B cell (primary cell): Measurements from ENCODE around the gene POLR2A. TPM values are rescaled to one million over a fixed set of nuclear protein-coding genes. Genes with fewer than 3 reads are reported as not detected.

ENCODE experiments used
- ATAC-seq: fragments of 200-7000 bp; cut with Tn5 transposase; one replicate; pipeline ENCODE4 v1.10.0; 2021; ENCODE audit warnings: low read depth, mild to moderate bottlenecking, moderate number of reproducible peaks, moderate library complexity
- CTCF ChIA-PET: fragments of 350-600 bp; sonication (Branson Sonifier 250); formaldehyde crosslinking; loops from one replicate; lab custom pipeline; 2021; ENCODE audit warnings: antibody characterized with exemption, inconsistent platforms; lab: Charles Lee
- POLR2A ChIA-PET: fragments of 350-600 bp; sonication (Branson Sonifier 250); formaldehyde crosslinking; loops from one replicate; lab custom pipeline; 2021; ENCODE audit warnings: antibody characterized with exemption; lab: Charles Lee
- DNase-seq: peaks from one replicate; pipeline ENCODE4 v3.0.0; 2013
- H2AFZ ChIP-seq: 2 replicates; pipeline ENCODE4 v1.6.1; 2012; ENCODE audit warnings: mild to moderate bottlenecking, low read depth, low read length; ENCODE audit not compliant: insufficient read depth, poor library complexity, severe bottlenecking
- H3K27ac ChIP-seq, 2 donors: 1 replicate in 1 of 2; 2 replicates in 1 of 2; pipeline ENCODE4 v1.5.1; 2012 to 2013; ENCODE audit warnings: low read length in 2 of 2, mild to moderate bottlenecking in 2 of 2, moderate library complexity in 1 of 2
- H3K27me3 ChIP-seq, 4 experiments: fragments of 200-600 bp in 1 of 4; sonication (generic) in 1 of 4; replicated peaks in 1 of 4; 1 replicate in 2 of 4; 2 replicates in 2 of 4; pipeline versions ENCODE4 v1.6.1 to v1.7.0; 2013 to 2016; ENCODE audit warnings: low read length in 3 of 4, mild to moderate bottlenecking in 2 of 4, mixed read lengths in 1 of 4, moderate library complexity in 1 of 4; ENCODE audit not compliant: insufficient read depth in 4 of 4, control insufficient read depth in 3 of 4; ENCODE audit errors: control extremely low read depth in 1 of 4
- H3K36me3 ChIP-seq, 2 experiments: replicated peaks in 1 of 2; 1 replicate in 1 of 2; 2 replicates in 1 of 2; pipeline versions ENCODE4 v1.6.1 to v1.7.1; 2013; ENCODE audit warnings: low read length in 1 of 2; ENCODE audit not compliant: insufficient read depth in 2 of 2, control insufficient read depth in 1 of 2; ENCODE audit errors: control extremely low read depth in 1 of 2, extremely low read depth in 1 of 2
- H3K4me1 ChIP-seq, 2 donors: fragments of 200-600 bp in 1 of 2; sonication (generic) in 1 of 2; 1 replicate in 1 of 2; 2 replicates in 1 of 2; pipeline versions ENCODE4 v1.5.1 to v1.6.1; 2013 to 2017; ENCODE audit warnings: low read length in 2 of 2; ENCODE audit not compliant: control insufficient read depth in 2 of 2, insufficient read depth in 2 of 2
- H3K4me2 ChIP-seq: replicated peaks from 2 replicates; pipeline ENCODE3; 2012; ENCODE audit warnings: mild to moderate bottlenecking, low read depth, low read length; ENCODE audit not compliant: poor library complexity, severe bottlenecking
- H3K4me3 ChIP-seq, 5 experiments: fragments of 200-600 bp in 1 of 5; sonication (generic) in 1 of 5; 1 replicate in 3 of 5; 2 replicates in 2 of 5; pipeline versions ENCODE4 v1.5.1 to v1.7.0; 2011 to 2016; ENCODE audit warnings: low read length in 4 of 5, mild to moderate bottlenecking in 4 of 5, low read depth in 2 of 5, control low read depth in 1 of 5, moderate library complexity in 1 of 5; ENCODE audit not compliant: insufficient read depth in 1 of 5; ENCODE audit errors: control extremely low read depth in 1 of 5, extremely low read depth in 1 of 5
- H3K79me2 ChIP-seq: fragments of 200-600 bp; sonication (generic); one replicate; pipeline ENCODE4 v1.6.0; 2016; ENCODE audit warnings: low read length; ENCODE audit not compliant: control insufficient read depth, insufficient read depth
- H3K9ac ChIP-seq: fragments of 200-600 bp; sonication (generic); 2 replicates; pipeline ENCODE4 v1.6.1; 2017; ENCODE audit warnings: mild to moderate bottlenecking, low read length, moderate library complexity
- H3K9me3 ChIP-seq, 3 donors: one replicate each; pipeline versions ENCODE4 v1.6.1 to v1.7.1; 2013; ENCODE audit warnings: low read length in 2 of 3; ENCODE audit not compliant: control insufficient read depth in 2 of 3, insufficient read depth in 1 of 3; ENCODE audit errors: control extremely low read depth in 1 of 3
- H4K20me1 ChIP-seq: 2 replicates; pipeline ENCODE4 v1.6.0; 2012; ENCODE audit warnings: mild to moderate bottlenecking, low read length; ENCODE audit not compliant: insufficient read depth, control insufficient read depth, poor library complexity, severe bottlenecking
- H3K27ac Mint-ChIP-seq: one replicate; pipeline ENCODE4 v1.8.0; 2021; ENCODE audit warnings: mixed read lengths
- H3K27me3 Mint-ChIP-seq: one replicate; pipeline ENCODE4 v1.8.0; 2021; ENCODE audit warnings: mixed read lengths
- H3K4me1 Mint-ChIP-seq: one replicate; pipeline ENCODE4 v1.8.0; 2021; ENCODE audit warnings: mixed read lengths
- H3K4me3 Mint-ChIP-seq: one replicate; pipeline ENCODE4 v1.8.0; 2021; ENCODE audit warnings: mixed read lengths
- H3K9me3 Mint-ChIP-seq: one replicate; pipeline ENCODE4 v1.8.0; 2022; ENCODE audit warnings: mixed read lengths; ENCODE audit not compliant: insufficient read depth
- EZH2 ChIP-seq: IDR thresholded peaks from 2 replicates; pipeline ENCODE4 v1.6.1; 2012; ENCODE audit warnings: borderline replicate concordance, low read depth, mild to moderate bottlenecking, moderate library complexity, low read length; ENCODE audit not compliant: insufficient read depth, poor library complexity, severe bottlenecking
- WGBS: methylation state at CpG from one replicate; pipeline ENCODE4 v1.1.5; 2013; ENCODE audit warnings: missing lambda C conversion rate; ENCODE audit not compliant: insufficient coverage; 5-methylcytosine and 5-hydroxymethylcytosine counted together
- intact Hi-C: fragments of 100-400 bp; cut with micrococcal nuclease; formaldehyde crosslinking; loops from one replicate; pipeline ENCODE4 v1.10.0; 2022
- polyA plus RNA-seq: library from polyadenylated mRNA; depleted of rRNA; stranded (reverse); fragments of >200 nt; gene quantifications from 2 replicates; pipeline ENCODE4 v1.2.3, GENCODE V29; 2012
- total RNA-seq, 2 donors: library from RNA; stranded (reverse); fragments of 120-200 nt in 1 of 2; gene quantifications; 1 replicate in 1 of 2; 2 replicates in 1 of 2; pipeline versions ENCODE4 v1.2.3 to v1.2.4, GENCODE V29; 2013 to 2022
- TF ChIP-seq, protein P1 (sequence below): fragments of 200-600 bp; IDR thresholded peaks from one replicate; pipeline ENCODE4 v1.8.0; 2022; ENCODE audit warnings: antibody characterized with exemption, mild to moderate bottlenecking

The POLR2A gene
- total and polyA plus RNA-seq, 2 donors (not counting 1 experiment from before 2014, with no cell fraction given): 56.5 to 225 TPM

DNA sequence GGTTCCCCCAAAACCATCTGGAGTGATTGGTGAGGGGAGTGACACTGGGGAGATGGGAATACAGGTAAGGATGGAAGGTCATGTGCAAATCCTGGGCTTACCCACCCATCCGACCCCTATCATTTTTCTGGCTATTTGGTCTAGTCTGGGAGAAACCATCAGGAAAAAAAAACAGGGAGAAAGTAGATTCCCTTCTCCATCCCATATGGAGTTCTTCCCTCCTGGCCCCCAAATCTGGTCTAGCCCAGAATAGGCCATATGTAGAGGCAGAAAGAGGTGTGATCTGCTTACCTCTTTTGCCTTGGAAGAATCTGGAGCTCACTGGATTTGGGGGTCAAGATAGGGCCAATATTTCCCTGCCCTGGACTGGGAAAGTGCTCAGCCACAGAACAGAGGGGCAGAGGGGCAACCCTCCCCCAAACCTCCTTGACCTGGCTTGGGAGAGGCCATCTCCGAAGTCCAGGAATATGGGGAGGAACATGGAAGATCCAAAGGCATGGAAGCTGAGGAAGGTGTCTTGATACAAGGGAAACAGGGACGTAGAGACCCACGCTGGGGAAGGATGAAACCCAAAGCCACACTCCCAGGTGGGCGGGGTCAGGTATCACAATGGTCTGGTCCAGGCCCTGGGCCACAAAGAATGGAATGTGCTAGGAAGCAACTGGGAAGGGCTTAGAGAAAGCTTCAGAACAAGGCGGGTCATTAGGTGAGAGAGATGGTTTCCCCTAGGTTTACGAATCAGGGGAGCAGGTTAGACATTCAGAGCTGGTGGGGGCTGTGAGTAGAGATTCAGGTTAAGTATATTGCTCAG lies 23.1 kb upstream of the POLR2A start:
- TF ChIP-seq EZH2: no peak
- TF ChIP-seq, protein P1, sequence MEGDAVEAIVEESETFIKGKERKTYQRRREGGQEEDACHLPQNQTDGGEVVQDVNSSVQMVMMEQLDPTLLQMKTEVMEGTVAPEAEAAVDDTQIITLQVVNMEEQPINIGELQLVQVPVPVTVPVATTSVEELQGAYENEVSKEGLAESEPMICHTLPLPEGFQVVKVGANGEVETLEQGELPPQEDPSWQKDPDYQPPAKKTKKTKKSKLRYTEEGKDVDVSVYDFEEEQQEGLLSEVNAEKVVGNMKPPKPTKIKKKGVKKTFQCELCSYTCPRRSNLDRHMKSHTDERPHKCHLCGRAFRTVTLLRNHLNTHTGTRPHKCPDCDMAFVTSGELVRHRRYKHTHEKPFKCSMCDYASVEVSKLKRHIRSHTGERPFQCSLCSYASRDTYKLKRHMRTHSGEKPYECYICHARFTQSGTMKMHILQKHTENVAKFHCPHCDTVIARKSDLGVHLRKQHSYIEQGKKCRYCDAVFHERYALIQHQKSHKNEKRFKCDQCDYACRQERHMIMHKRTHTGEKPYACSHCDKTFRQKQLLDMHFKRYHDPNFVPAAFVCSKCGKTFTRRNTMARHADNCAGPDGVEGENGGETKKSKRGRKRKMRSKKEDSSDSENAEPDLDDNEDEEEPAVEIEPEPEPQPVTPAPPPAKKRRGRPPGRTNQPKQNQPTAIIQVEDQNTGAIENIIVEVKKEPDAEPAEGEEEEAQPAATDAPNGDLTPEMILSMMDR: no peak
- intact Hi-C loops: no loop called here
- no peak overlapping the region for H3K4me3 Mint-ChIP-seq
- H3K4me1 ChIP-seq: peaks cover 5 to 6% of the 10 kb centered on the region in 2 donors
- CTCF ChIA-PET: interaction anchor here (1.3 kb wide), 1 partner anchor 53 kb away, joined by 4 read pairs; no protein-coding TSS in a partner anchor
- H3K4me3 ChIP-seq: no peak overlapping the region
- H3K27ac Mint-ChIP-seq: no peak overlapping the region
- POLR2A ChIA-PET: interaction anchor here (0.6 kb wide), 1 partner anchor 93 kb away, joined by 3 read pairs; no protein-coding TSS in a partner anchor
- no peaks in the 10 kb centered on the region for H3K79me2 ChIP-seq
- no peak overlapping the region for H3K4me2 ChIP-seq
- 100% methylated on average over 4 of the region's 7 CpGs for WGBS
- peaks cover 5% of the 10 kb centered on the region for H3K4me1 Mint-ChIP-seq
- H3K27me3 Mint-ChIP-seq: no peaks in the 10 kb centered on the region
- H3K27me3 ChIP-seq: no peaks in the 10 kb centered on the region
- no peaks in the 10 kb centered on the region for H3K9me3 Mint-ChIP-seq
- peaks cover 0 to 22% of the 10 kb centered on the region in 2 experiments for H3K36me3 ChIP-seq
- no peak overlapping the region for H3K9ac ChIP-seq
- no peaks in the 10 kb centered on the region for H3K9me3 ChIP-seq
- DNase-seq (no peak), ATAC-seq (no peak)
- peaks cover 18% of the 10 kb centered on the region for H4K20me1 ChIP-seq
- no peak overlapping the region for H3K27ac ChIP-seq
- H2AFZ ChIP-seq: no peak overlapping the region
